Ishikawa (cell line): ENCODE measurements around the gene ARID5B.

Source experiments
- EGR1 ChIP-seq: IDR thresholded peaks from 2 replicates; pipeline ENCODE4 v1.6.1; 2012
- EP300 ChIP-seq: IDR thresholded peaks from 2 replicates; pipeline ENCODE4 v1.6.1; 2012; ENCODE audit warnings: borderline replicate concordance
- MAX ChIP-seq: IDR thresholded peaks from 2 replicates; pipeline ENCODE4 v1.6.1; 2012

GRCh38 chr10:61910226-61910805 lies 8.8 kb downstream of the ARID5B start:
- TF ChIP-seq EGR1 (no peak), EP300 (no peak), MAX (no peak)
